Hepatocyte (in vitro differentiated cells): ENCODE results near the gene ITPK1. TPM values are rescaled to one million over a fixed set of nuclear protein-coding genes. Genes with fewer than 3 reads are reported as not detected.

ENCODE experiments used
- polyA plus RNA-seq: library from polyadenylated mRNA; unstranded; fragments of >200 nt; fragmentation: Nextera tagmentation; extraction: Ambion mirVana; gene quantifications from 2 replicates; pipeline ENCODE4 v1.2.1, GENCODE V29; 2016
- total RNA-seq: library from RNA; depleted of rRNA; stranded (reverse); fragments of >200 nt; gene quantifications from 2 replicates; pipeline ENCODE4 v1.2.3, GENCODE V29; 2014

The ITPK1 gene
- total and polyA plus RNA-seq, 2 experiments from 2014 or later, result 49.8 to 66.7 TPM

Other genes with a start within 250 kb of the ITPK1 start
- 48.2 and 61.3 TPM in 2 replicates for gene CHGA, start 192.8 kb downstream of the ITPK1 start, total RNA-seq
- 40.5 and 86.5 TPM in 2 replicates for gene CHGA, start 192.8 kb downstream of the ITPK1 start, polyA plus RNA-seq
- gene MOAP1, start 69.0 kb upstream of the ITPK1 start, total RNA-seq, result 35.5 and 36.2 TPM in 2 replicates
- 26.1 and 27.3 TPM in 2 replicates for gene MOAP1, start 69.0 kb upstream of the ITPK1 start, polyA plus RNA-seq
- gene LYSET, start 69.4 kb upstream of the ITPK1 start, total RNA-seq, result 17.5 and 17.8 TPM in 2 replicates
- 45.4 and 53.0 TPM in 2 replicates for gene LYSET, start 69.4 kb upstream of the ITPK1 start, polyA plus RNA-seq
- gene GON7, start 91.1 kb upstream of the ITPK1 start, total RNA-seq, result 22.2 and 22.7 TPM in 2 replicates
- 13.7 and 17.8 TPM in 2 replicates for gene GON7, start 91.1 kb upstream of the ITPK1 start, polyA plus RNA-seq
- gene UBR7, start 91.3 kb upstream of the ITPK1 start, total RNA-seq, result 14.9 and 16.3 TPM in 2 replicates
- 12.1 and 13.1 TPM in 2 replicates for gene UBR7, start 91.3 kb upstream of the ITPK1 start, polyA plus RNA-seq
- gene BTBD7, start 217.1 kb upstream of the ITPK1 start, total RNA-seq, result 24.5 and 25.8 TPM in 2 replicates
- gene BTBD7, start 217.1 kb upstream of the ITPK1 start, polyA plus RNA-seq, result 14.4 and 14.8 TPM in 2 replicates
- gene COX8C, start 231.3 kb upstream of the ITPK1 start, total RNA-seq, result not detected in 2 replicates
- not detected in 2 replicates for gene COX8C, start 231.3 kb upstream of the ITPK1 start, polyA plus RNA-seq